MM.1S (cell line): ENCODE measurements around the gene SLX4IP.

ENCODE experiments used
- EZH2 ChIP-seq: fragments of 300-600 bp; sonication (generic); optimal IDR thresholded peaks from 2 replicates; pipeline ENCODE3; 2017; ENCODE audit warnings: low read depth, mild to moderate bottlenecking, antibody characterized with exemption, low read length, mixed read lengths
- EZH2phosphoT487 ChIP-seq: fragments of 300-600 bp; sonication (generic); IDR thresholded peaks from 2 replicates; pipeline ENCODE4 v1.6.1; 2018; ENCODE audit warnings: antibody characterized with exemption, low read length
- TF ChIP-seq, protein P1 (sequence below): fragments of 300-600 bp; sonication (generic); IDR thresholded peaks from 2 replicates; pipeline ENCODE4 v1.5.1; 2016; ENCODE audit warnings: antibody characterized with exemption, low read length, mixed read lengths

DNA sequence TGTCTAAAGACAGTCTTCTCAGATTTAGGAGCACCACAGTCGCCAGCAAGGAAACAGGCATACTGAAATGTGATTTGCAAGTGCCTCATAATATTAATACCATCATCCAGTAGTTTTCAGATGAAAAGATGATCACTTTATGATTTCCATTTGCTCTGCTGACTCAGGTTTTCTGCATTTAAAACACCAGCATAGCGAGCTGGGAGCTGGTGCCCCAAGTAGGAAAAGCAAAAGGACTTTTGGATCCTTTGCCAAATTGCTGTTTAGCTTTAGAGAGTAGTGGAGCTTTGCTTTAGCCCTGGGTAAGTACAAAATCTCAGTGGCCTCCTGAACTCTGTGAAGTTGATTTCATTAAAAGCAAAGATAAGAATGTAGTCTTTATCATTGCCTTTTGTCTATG lies 160.2 kb downstream of the SLX4IP start:
- TF ChIP-seq, protein P1, sequence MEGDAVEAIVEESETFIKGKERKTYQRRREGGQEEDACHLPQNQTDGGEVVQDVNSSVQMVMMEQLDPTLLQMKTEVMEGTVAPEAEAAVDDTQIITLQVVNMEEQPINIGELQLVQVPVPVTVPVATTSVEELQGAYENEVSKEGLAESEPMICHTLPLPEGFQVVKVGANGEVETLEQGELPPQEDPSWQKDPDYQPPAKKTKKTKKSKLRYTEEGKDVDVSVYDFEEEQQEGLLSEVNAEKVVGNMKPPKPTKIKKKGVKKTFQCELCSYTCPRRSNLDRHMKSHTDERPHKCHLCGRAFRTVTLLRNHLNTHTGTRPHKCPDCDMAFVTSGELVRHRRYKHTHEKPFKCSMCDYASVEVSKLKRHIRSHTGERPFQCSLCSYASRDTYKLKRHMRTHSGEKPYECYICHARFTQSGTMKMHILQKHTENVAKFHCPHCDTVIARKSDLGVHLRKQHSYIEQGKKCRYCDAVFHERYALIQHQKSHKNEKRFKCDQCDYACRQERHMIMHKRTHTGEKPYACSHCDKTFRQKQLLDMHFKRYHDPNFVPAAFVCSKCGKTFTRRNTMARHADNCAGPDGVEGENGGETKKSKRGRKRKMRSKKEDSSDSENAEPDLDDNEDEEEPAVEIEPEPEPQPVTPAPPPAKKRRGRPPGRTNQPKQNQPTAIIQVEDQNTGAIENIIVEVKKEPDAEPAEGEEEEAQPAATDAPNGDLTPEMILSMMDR = no peak
- TF ChIP-seq EZH2phosphoT487 (no peak), EZH2 (no peak)
